ENCODE data around the gene GMPR2.

DNA sequence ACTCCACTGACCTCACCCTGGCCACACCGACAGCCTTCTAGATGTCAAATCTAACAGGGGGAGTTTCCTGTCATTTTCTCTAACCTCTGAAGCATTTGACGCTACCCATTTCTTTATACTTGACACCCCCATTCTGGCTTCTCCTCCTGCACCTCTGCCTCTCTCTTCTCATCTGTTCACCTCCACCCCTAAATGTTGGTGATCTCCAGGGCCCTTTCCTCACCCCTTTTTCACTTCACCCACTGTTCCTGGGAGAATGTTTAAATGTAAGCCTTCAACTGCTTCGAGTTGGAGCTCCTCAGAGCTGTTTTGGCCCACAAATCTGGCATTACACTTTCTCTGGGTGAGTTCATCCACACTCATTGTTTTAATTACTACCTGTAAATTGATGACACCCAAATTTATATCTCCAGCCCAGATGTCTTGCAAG, 39.1 kb downstream of the GMPR2 start:
- TF ChIP-seq POLR2A (IDR thresholded peaks at IDR 0.05; ENCODE audit: low read depth, low read length) = no peak
- no peak for TF ChIP-seq POLR2AphosphoS5 (IDR thresholded peaks at IDR 0.05; ENCODE audit: low read depth, low read length)

Measured in GM12891 (cell line).